ENCODE data around the gene SEMA6A.

GRCh38 chr5:116395226-116395625, 179.4 kb downstream of the SEMA6A start:
- TF ChIP-seq CTCF (IDR thresholded peaks at IDR 0.05), result no peak
- no peak for TF ChIP-seq POLR2A (IDR thresholded peaks at IDR 0.05)

Measured in right lobe of liver (tissue), 4 donors.